ENCODE results near the gene STARD3NL.
"Not testable (repeated sequence)": the region's sequence is repeated elsewhere in the genome, so short reads cannot be mapped to it uniquely, and the experiment has no call there.

The STARD3NL gene, protein sequence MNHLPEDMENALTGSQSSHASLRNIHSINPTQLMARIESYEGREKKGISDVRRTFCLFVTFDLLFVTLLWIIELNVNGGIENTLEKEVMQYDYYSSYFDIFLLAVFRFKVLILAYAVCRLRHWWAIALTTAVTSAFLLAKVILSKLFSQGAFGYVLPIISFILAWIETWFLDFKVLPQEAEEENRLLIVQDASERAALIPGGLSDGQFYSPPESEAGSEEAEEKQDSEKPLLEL

DNA sequence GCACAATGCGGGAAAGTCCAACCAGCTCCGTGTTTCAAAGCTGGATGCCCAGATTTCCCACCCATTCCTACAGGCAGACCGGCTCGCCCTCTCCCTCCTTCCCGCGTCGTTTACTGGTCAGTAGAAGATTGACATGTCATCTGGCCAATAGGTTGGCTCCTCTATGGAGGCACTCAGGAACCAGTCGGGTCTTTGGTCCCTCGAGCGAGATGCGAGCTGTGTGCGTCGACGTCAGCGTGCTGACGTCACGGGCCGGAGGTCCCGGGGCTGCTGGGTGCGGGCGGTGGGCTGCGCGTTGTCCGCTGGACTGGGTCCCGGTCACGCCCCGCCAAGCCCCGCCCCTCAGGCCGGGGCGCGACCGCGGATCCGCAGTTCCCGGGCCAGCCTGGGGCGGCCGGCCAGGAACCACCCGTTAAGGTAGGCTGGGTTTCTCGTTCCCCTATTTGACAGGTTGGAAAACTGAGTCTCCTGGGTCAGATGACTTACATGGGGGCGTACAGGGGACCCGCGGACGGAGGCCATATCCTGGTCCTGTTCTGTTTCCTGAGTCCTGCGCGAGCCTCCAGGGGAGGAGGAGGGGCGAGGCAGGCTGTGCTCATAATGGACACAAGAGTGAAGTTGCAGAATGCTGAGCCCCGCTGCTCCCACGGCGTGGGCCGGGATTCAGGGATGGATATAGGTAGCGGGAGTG is at the start of gene STARD3NL:
Gene STARD3NL (plus strand): TSS at position 242 of the 691 bp plus-strand sequence. CDS start 29,260 bp downstream, outside the sequence.
- DNase-seq (ENCODE audit: low spot score): peak; percentile 98

- no peak for DNase-seq (ENCODE audit: low spot score)
Measured at GRCh38 chr7:38129162-38129561, 48.9 kb upstream of the STARD3NL start.

GRCh38 chr7:38129579-38129978 is 48.5 kb upstream of the STARD3NL start:
- DNase-seq (ENCODE audit: low spot score): no peak

DNA sequence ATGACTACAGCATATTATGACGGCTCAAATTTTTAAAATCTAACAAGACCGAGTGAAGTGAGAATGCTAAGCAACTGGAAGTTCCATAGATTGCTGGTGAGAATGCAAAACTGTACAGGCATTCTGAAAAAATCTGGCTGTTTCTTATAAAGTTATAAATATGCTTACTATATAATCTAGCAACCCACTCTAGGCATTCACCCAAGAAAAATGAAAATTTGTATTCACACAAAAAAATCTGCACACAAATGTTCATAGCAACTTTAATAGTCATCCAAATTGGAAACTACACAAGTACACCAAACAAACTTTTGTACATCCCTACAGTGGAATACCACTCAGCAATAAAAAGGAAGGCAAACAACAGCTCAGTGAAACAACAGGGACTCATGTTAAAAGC is 39.9 kb upstream of the STARD3NL start:
- no peak for DNase-seq (ENCODE audit: low spot score)

GRCh38 chr7:38141187-38141586 is 36.9 kb upstream of the STARD3NL start:
- DNase-seq (ENCODE audit: low spot score): no peak

DNA sequence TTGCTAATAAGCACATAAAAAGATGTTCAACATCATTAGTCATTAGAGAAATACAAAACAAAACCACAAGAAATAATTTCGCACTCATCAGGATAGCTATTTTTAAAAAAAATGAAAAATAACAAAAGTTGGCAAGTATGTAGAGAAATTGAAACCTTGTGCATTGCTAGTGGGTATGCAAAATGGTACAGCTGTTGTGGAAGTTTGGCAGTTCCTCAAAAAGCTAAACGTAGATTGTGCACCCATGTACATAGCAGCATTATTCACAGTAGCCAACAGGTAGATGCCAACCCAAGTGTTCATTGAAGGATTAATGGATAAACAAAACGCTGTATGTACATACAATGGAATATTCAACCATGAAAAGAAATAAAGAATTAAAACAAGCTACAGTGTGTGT is 35.3 kb upstream of the STARD3NL start:
- DNase-seq (ENCODE audit: low spot score): no peak

DNA sequence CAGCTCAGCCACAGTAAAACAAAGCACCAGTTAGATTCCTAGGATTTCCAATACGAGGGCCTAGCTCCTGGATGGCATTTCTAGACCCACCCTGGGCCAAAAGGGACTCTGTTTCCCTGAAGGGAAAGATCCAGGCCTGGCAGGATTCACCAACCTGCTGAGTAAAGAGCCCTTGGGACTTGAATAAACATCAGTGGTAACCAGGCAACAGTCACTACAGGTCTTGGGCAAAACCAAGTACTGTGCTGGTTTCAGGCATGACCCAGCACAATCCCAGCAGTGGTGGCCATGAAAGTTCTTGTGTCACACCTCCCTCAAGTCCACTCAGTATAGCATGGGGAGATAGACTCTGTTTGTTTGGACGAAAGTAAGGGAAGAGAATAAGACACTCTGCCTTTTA is 31.0 kb upstream of the STARD3NL start:
- DNase-seq (ENCODE audit: low spot score): no peak

- DNase-seq (ENCODE audit: low spot score): no peak
Measured at GRCh38 chr7:38151556-38151955, 26.5 kb upstream of the STARD3NL start.

GRCh38 chr7:38153515-38153914 is 24.5 kb upstream of the STARD3NL start:
- no peak for DNase-seq (ENCODE audit: low spot score)

- no peak for DNase-seq (ENCODE audit: low spot score)
Measured at GRCh38 chr7:38154278-38154677, 23.8 kb upstream of the STARD3NL start.

DNA sequence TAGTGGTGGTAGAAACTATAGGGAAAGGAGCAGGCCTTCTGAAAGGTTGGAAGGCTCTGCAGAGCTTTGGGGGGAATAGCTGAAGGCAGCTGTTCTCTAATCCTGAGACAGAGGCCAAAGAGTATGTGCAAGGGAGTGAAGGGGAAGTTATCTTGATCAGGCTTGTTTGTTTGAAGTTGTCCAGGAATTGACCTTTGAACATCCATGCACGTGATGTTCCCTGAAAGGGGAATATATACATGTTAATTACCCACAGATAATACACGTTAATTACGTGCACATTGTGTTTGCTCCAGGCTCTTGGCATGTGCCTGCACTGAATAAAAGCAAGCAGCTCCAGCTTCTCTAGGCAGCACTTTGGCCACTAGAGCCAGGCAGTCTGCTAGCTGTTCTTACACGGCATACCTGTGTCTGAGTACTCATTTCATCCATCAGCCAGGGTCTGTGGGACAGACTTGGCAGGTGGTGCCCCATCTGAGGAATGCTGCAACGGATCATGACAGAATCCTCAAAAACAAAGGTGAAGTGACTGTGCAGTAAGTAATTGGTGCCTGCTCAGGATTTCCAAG is 18.0 kb upstream of the STARD3NL start:
- no peak for DNase-seq (ENCODE audit: low spot score)

GRCh38 chr7:38162036-38162435 is 16.0 kb upstream of the STARD3NL start:
- DNase-seq (ENCODE audit: low spot score): no peak

GRCh38 chr7:38163671-38164070 is 14.4 kb upstream of the STARD3NL start:
- DNase-seq (ENCODE audit: low spot score): no peak

GRCh38 chr7:38168890-38169570 is 9.0 kb upstream of the STARD3NL start:
- no peak for DNase-seq (ENCODE audit: low spot score)

GRCh38 chr7:38169847-38170246 is 8.2 kb upstream of the STARD3NL start:
- peak; percentile 8 for DNase-seq (ENCODE audit: low spot score)

GRCh38 chr7:38171623-38172391 is 6.2 kb upstream of the STARD3NL start:
- peak; percentile 70 for DNase-seq (ENCODE audit: low spot score)

DNA sequence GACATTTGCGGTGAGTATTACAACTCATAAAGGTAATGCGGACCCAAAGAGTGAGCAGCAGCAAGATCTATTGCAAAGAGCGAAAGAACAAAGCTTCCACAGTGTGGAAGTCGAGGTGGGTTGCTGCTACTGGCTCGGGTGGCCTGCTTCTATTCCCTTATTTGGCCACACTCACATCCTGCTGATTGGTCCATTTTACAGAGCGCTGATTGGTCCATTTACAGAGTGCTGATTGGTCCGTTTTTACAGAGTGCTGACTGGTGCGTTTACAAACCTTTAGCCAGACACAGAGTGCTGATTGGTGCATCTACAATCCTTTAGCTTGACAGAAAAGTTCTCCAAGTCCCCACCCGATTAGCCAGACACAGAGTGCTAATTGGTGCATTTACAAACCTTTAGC is 2.5 kb upstream of the STARD3NL start:
- not testable (repeated sequence) for DNase-seq (ENCODE audit: low spot score)

DNA sequence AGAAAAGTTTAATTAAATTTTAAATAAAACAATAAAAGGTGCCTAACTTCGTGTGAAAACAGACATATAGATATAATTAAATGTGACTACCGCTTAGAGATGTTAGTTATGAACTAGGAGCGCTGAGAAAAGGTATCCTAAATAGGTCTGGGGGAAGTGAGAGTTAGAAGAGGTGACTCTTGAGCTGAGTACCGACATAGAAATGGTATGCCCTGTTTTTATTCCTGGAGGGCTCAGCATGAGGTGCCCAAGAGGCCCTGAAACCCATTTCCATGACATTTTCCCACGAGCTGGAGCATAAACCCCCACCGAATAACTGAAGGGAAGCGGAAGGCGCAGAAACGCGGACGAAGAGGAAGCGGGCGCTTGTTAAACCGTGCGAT is 433 bp upstream of the STARD3NL start:
- DNase-seq (ENCODE audit: low spot score): no peak

DNA sequence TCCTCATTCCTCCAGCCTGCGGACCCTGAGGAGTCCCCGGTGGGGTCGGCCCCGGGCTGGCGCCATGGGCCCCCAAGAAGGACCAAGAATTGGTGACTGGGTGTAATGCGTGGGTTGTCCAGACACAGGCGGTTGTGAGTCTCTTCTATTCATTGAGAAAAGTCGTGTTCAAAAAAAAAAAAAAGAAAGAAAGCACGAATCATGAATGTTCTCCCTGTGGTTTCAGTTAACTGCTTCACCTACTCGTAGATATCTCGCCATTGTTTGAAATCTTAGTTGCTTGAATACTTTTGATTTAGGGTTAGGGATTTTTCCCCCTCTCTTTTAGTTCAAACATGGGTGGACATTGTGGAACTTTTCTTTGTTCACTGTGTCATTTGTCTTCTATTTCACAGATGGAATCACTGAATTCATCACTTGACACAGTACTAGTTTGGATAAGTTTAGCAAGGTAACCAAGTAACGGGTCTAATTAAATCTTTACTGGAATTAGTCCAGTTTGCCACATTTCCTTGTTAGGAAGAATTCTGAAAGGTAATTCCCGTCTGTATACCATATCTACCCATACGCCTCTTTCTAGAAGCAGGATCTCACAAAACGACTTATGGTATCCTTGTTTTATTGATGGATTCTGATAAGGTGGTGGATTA is 775 bp downstream of the STARD3NL start:
- DNase-seq (ENCODE audit: low spot score): peak; percentile 16

GRCh38 chr7:38179776-38180226 is 1.8 kb downstream of the STARD3NL start:
- DNase-seq (ENCODE audit: low spot score): no peak

GRCh38 chr7:38181111-38181510 is 3.1 kb downstream of the STARD3NL start:
- no peak for DNase-seq (ENCODE audit: low spot score)

- no peak for DNase-seq (ENCODE audit: low spot score)
Measured at GRCh38 chr7:38182450-38182849, 4.4 kb downstream of the STARD3NL start.

Data from activated CD4-positive, alpha-beta T cell treated with anti-CD3 and anti-CD28 coated beads, Interleukin-2, Interleukin-4, amounts not matched to agents 100 ng/mL and 50 ng/mL, durations not matched to agents 16 hours and 8 hours (primary cell).